ENCODE results near the gene FAM171A1.
A peak's percentile ranks its signal among the peaks of the same experiment; 100 is the strongest.

Gene FAM171A1

DNA sequence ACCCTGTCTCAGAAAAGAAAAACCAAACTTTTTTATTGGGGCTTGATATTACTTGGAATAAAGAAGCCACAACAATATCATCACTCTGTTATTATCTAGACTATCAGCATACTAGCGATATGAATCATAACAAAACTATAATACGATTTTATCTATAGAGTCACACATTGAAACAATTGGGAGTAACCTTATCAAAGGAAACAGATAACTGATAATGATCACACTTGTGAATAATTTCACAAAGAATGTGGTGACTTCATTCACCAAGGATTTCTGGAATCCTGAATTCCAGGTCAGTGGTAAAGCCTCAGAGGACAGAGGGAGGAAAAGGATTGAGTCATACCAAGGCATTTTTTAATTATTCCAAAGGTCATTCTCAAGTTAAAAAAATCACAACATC, 170.5 kb downstream of the FAM171A1 start:
- no peak for DNase-seq

DNA sequence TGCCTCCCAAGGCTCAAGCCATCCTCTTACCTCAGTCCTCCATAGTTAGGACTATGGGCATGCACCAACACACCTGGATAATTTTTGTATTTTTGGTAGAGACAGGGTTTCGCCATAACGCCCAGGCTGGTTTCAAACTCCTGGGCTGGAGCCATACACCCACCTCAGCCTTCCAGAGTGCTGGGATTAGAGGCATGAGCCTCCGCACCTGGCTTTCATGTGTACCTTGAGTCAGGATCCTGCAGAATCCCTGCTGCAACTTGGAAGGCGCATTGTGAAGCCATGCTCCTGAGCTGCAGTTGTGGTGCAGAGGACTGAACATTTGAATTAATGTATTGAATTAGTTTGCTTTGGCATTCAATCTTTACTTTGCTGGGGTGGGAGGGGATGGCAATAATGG, 173.2 kb downstream of the FAM171A1 start:
- DNase-seq, result no peak

- no peak for DNase-seq
Observed at GRCh38 chr10:15197276-15197675, 173.8 kb downstream of the FAM171A1 start.

- DNase-seq, result no peak
Observed at GRCh38 chr10:15196021-15196834, 174.9 kb downstream of the FAM171A1 start.

DNA sequence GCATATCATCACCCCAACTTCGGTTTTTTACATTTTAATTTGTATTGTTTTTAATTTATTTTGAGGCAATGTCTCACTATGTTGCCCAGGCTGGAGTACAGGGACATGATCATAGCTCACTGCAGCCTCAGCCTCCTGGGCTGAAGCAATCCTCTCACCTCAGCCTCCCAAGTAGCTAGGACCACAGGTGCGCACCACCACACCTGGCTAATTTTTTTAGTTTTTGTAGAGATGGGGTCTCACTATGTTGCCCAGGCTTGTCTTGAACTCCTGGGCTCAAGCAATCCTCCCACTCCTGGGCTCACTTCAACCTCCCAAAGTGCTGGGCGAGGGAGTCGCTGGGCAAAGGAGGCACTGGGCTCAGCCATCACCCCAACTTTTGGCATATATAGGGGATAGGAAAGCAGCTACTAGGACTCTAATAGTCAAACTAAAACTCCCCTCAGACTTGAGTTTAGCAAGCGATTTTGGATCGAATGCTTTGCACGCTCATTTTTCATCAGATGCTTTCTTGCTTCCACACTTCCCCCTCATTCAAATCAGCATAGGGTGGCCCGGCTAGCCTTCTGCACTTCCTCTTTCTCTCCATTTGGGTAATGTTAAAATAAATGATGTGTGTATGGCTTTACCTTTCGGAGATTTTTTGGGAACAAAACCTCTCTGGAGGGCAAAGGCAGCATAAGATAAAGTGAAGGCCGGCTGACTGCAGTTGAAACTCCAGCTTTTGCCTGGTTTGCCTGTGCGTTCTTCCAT, 181.8 kb downstream of the FAM171A1 start:
- no peak for DNase-seq

- peak; percentile 55 for DNase-seq
Observed at GRCh38 chr10:15188603-15189002, 182.5 kb downstream of the FAM171A1 start.

GRCh38 chr10:15183689-15184481, 187.2 kb downstream of the FAM171A1 start:
- DNase-seq, result no peak

GRCh38 chr10:15182540-15183207, 188.4 kb downstream of the FAM171A1 start:
- DNase-seq, result no peak

DNA sequence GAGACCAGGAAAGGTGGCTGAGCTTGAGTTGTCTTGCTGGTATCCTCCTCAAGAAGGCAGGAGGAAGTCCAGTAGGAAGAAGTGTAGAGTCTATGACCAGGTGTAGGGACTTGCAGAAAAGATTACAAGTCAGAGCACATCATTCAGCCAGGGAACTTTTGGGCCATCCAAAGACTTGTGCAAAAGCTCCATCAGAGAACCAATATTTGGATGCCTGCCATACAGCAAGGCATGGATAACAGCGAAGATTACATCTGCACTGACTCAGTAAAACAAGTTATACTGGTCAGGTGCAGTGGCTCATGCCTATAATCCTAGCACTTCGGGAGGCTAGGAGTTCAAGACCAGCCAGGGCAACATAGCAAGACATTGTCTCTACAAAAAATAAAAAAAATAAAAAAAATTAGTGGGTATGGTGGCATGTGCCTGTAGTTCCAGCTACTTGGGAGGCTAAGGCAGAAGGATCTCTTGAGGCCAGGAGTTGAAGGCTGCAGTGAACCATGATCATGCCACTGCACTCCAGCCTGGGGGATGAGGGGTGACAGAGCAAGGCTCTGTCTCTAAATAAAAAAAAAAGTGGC, 189.4 kb downstream of the FAM171A1 start:
- no peak for DNase-seq

- no peak for DNase-seq
Observed at GRCh38 chr10:15180736-15181135, 190.4 kb downstream of the FAM171A1 start.

- DNase-seq, result no peak
Observed at GRCh38 chr10:15176269-15176668, 194.8 kb downstream of the FAM171A1 start.

GRCh38 chr10:15175587-15175986, 195.5 kb downstream of the FAM171A1 start:
- no peak for DNase-seq

- DNase-seq, result no peak
Observed at GRCh38 chr10:15172306-15172840, 198.7 kb downstream of the FAM171A1 start.

DNA sequence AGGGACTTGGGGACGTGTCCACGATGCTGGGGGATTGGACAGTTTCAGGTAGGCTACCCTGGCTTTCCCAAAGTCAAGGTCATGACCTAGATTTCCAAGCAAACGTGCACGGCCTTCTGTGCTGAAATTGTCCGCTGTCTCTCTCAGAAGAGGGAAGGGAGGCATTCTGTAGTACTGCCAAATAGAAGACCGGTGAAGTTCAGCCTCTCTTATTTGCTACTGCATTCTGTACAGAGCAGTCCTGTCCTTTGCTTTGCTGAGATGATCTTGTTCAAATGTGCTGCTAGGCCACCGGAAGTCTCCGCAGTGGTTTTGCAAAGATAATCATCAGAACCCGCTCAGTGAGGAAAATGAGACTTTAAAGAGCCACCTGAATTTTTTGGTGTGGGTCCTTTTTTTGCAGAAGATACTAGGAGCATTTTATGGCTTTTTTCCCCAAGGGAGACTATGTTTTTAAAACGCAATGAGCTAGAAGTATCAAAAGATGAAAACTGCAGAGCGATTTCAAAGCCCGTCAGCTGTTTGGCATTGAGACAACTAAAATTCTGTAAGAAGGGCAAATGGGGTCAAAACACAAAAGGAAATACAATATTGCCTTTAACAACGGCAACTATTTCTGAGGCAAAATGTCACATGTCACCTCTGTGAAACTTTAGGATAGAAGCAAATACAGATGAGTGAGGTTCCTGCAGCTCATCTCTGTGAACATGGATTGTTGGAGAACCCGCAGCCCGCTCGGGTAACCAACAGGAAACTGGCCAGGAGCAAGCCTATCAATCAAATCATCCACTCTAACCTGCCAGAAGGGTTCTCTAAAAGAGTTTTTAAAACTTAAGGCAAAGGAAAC, 201.3 kb downstream of the FAM171A1 start:
- DNase-seq, result peak; percentile 51

DNA sequence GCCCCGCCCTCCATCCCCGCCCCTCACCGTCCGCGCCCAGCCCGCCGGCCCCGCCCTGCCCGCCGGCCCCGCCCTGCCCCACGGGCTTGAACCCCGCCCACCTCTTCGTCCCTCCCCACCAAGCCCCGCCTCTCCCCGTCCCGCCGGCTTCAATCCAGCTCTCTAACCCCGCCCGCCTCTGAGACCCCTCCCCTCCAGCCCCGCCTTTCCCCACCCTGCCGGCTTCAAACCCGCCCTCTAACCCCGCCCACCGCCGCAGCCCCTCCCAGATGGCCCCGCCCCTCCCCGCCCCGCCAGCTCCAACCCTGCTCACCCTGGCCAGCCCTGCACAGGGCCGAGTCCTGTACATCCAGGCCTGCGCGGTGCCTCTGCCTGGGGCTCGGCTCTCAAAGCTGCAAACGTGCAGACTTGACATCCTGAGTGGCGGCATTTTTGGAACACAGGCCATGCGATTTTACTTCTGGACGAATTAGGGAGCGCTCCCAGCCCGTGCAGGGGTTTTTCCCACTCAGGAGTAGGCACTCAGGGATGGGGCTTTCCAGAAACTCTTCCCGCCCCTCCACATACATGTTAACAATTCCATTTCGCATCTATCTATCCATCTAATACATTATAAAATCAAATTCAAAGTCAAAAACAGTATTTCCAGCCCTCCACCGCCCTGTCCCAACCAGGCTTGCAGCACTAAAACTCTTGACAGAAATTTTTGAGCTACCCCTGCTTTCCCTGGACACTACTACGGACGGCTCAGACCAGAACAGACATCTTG, 202.1 kb downstream of the FAM171A1 start:
- DNase-seq, result peak; percentile 96

- no peak for DNase-seq
Observed at GRCh38 chr10:15168291-15168785, 202.8 kb downstream of the FAM171A1 start, which contains the start of gene NMT2. TSS of gene NMT2 (minus strand) at chr10:15168693. CDS start at chr10:15168612, 81 bp downstream.

DNA sequence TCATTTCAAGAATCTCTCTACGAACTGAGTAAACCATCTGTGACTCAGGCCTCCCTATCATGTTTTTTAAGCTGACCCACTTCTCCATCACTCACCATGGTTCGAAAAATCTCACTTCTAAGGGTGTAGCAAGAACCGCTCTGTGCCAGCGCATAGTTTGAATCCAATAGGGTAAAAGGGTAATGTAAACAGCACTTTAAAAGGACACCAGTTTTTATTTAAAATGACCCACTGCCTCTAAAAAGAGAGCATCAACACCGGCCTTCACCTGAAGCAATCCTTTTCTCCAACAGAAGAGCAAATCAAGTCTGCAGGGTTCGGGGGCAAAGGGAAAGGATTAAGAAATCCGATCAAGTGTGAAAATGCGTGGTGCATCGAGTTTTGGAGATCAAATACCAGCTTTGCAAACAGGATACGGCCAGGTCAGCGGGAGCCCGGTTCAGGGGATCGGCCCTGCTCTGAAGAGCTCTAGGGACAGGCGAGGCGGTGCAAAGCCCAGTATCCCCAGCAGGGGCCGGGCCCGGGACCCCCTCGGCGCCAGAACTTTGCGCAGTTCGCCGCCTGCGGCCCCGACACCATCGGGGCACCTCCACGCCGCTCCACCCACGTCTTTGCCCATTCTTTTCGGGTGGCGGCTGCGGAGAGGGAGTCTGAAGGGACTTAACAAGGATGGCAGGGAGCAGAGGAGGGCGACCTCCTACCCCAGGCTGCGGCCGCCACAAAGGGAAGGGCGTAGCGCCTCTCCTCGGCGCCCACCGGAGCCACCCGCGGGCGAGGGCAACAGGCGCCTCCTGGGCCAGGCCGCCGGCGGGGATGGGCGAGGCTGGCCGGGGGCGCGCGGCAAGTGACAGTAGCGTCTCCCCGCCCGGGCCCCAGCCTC, 203.4 kb downstream of the FAM171A1 start:
- peak; percentile 52 for DNase-seq

GRCh38 chr10:15166325-15166724, 204.8 kb downstream of the FAM171A1 start:
- DNase-seq, result no peak

DNA sequence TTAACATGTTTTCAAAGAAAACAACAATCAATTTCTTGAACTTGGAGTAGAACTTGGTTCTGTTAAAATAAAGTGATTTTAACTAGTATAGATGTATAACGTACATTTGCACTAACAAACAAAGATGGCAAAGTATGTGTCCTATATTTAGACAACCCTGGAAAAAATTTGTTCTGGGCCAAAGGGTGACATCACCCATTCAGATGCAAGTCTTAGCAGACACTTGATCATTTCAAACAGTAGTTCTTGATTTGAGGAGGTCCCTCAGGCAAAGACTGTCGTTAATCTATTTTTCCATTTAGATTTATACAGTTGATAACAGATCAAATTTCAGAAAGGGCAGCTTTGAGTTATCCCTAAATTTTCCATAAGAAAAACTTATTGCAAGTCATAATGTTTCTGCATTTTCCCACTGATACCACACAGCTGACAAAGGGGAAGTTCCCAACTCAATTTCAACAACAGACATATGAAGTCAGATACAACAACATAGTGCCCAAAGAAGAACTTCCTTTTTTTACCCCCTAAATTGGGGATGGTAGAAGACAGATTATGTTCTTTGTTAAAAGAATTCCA, 207.7 kb downstream of the FAM171A1 start:
- no peak for DNase-seq
